Nephron (organoid): ENCODE data around the gene HSCB.
A peak's percentile ranks its signal among the peaks of the same experiment; 100 is the strongest.

ENCODE experiments used
- H3K27ac Mint-ChIP-seq, 3 experiments: 2 replicates each; pipeline ENCODE4 v1.8.0; 2020; ENCODE audit warnings: mixed read lengths in 3 of 3, mild to moderate bottlenecking in 2 of 3, moderate library complexity in 1 of 3
- H3K27me3 Mint-ChIP-seq: 2 replicates; pipeline ENCODE4 v1.8.0; 2021; ENCODE audit warnings: low read depth, mild to moderate bottlenecking, moderate library complexity, mixed read lengths
- H3K36me3 Mint-ChIP-seq: 2 replicates; pipeline ENCODE4 v1.8.0; 2020; ENCODE audit warnings: low read depth, mixed read lengths
- H3K4me1 Mint-ChIP-seq: 2 replicates; pipeline ENCODE4 v1.8.0; 2020; ENCODE audit warnings: mixed read lengths
- H3K4me3 Mint-ChIP-seq, 3 experiments: 2 replicates each; pipeline ENCODE4 v1.8.0; 2020; ENCODE audit warnings: mild to moderate bottlenecking in 3 of 3, mixed read lengths in 3 of 3, moderate library complexity in 2 of 3
- H3K9me3 Mint-ChIP-seq: 2 replicates; pipeline ENCODE4 v1.8.0; 2020; ENCODE audit warnings: mixed read lengths
- TF ChIP-seq, protein P1 (sequence below), 3 experiments: fragments of 200-600 bp; sonication (generic); IDR thresholded peaks; one replicate each; pipeline ENCODE4 v1.5.0; 2021; ENCODE audit warnings: antibody characterized with exemption in 3 of 3; ENCODE audit not compliant: unreplicated experiment in 3 of 3

Gene HSCB

DNA sequence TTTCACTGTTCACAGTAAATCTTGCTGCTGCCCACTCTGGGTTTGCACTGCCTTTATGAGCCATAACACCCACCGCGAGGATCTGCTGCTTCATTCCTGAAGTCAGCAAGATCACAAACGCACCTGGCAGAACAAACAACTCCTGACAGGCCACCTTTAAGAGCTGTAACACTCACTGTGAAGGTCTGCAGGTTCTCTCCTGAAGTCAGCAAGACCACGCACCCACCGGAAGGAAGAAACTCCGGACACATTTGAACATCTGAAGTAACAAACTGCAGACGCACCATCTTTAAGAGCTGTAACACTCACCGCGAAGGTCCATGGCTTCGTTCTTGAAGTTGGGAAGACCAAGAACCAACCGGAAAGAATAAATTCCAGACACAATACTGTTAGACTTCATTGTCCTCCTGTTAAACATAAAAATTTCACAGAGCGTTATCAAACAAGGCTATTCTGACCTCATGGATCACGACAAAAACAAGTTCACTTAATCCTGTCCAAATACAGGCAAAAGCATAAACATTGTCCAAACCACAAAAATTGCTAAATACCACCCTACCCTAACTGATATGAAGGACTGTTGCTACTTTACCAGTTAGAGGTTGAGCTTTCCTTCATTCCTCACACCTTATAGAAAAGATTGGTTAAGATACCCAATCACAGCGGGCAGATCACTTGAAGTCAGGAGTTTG lies 27.7 kb downstream of the HSCB start:
- TF ChIP-seq, protein P1, sequence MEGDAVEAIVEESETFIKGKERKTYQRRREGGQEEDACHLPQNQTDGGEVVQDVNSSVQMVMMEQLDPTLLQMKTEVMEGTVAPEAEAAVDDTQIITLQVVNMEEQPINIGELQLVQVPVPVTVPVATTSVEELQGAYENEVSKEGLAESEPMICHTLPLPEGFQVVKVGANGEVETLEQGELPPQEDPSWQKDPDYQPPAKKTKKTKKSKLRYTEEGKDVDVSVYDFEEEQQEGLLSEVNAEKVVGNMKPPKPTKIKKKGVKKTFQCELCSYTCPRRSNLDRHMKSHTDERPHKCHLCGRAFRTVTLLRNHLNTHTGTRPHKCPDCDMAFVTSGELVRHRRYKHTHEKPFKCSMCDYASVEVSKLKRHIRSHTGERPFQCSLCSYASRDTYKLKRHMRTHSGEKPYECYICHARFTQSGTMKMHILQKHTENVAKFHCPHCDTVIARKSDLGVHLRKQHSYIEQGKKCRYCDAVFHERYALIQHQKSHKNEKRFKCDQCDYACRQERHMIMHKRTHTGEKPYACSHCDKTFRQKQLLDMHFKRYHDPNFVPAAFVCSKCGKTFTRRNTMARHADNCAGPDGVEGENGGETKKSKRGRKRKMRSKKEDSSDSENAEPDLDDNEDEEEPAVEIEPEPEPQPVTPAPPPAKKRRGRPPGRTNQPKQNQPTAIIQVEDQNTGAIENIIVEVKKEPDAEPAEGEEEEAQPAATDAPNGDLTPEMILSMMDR (IDR thresholded peaks at IDR 0.05; ENCODE audit: unreplicated experiment in 3 of 3), result no peak
- Mint-ChIP-seq H3K27me3 (no peaks in the 10 kb centered on the region), H3K4me3 (peak overlapping the region in 2 of 3 experiments; percentile 15 to 64), H3K36me3 (peaks cover 12% of the 10 kb centered on the region), H3K27ac (no peak overlapping the region), H3K4me1 (peaks cover 13% of the 10 kb centered on the region), H3K9me3 (no peaks in the 10 kb centered on the region)

DNA sequence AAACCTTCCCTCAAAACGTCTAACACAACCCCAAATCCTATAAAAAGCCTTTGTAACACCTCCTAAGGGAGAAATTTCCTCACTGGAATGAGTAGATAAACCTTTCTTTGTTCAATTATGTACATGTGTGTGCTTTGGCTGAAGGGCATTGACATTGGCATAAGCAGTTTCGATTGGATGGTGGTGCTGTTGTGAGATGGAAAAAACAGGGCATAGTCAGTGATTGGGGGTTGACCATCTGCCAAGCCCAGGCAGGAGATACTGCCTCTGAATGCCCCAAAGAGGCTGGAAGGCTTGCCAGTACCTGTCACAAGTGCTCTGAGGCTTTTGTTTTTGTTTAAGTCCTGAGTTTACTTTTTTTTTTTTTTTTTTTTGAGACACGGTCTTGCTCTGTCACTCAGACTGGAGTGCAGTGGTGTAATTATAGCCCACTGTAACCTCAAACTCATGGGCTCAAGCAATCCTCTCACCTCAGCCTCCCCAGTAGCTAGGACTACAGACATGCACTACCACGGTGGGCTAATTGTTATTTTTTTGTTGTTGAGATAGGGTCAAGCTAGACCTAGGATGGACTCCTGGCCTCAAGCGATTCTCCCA lies 29.5 kb downstream of the HSCB start:
- peaks cover 29% of the 10 kb centered on the region for H3K36me3 Mint-ChIP-seq
- TF ChIP-seq, protein P1 (IDR thresholded peaks at IDR 0.05; ENCODE audit: unreplicated experiment in 3 of 3), result no peak
- H3K27ac Mint-ChIP-seq, result peak overlapping the region in 1 of 3 experiments; percentile 7
- peaks cover 20% of the 10 kb centered on the region for H3K4me1 Mint-ChIP-seq
- H3K9me3 Mint-ChIP-seq, result no peaks in the 10 kb centered on the region
- H3K27me3 Mint-ChIP-seq, result no peaks in the 10 kb centered on the region
- H3K4me3 Mint-ChIP-seq, result peak overlapping the region; percentile 18 to 80 (median 53)

DNA sequence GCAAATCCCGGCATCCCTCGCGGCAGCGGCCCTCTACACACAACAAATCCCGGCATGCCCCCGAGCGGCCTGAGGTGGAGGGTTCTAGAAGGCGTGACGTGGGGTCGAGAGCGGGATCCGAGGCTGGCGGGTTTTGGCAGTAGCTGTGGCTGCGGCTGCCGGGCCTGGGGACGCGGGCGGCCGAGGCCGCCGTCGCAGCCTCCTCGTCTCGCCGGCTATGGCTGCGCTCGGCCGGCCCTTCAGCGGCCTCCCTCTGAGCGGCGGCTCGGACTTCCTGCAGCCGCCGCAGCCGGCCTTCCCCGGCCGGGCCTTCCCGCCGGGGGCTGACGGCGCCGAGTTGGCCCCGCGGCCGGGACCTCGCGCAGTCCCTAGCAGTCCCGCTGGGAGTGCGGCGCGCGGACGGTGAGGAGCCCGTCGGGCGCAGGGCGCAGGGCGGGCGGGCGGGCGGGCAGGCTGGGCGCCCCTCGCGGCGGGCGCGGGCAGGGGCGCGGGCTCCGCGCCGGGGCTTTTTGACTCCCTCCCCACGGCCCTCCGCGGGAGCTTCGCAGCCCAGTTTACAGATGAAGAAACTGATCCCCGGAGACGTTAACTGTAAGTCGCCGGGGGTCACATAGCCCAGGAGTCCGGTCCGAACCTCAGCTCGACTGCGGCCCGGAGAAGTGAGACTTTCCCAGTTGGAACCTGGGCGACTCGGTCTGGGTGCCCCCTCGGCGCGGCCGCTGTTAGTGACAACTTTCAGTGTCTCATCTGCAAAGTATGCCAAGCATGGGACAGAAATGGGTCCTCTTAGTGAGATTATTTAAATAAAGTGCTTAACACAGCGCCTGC lies 31.0 kb downstream of the HSCB start, which contains the start of gene CCDC117:
CCDC117 (plus strand) TSS at position 63 of the 828 bp plus-strand sequence; CDS start at position 218, 155 bp downstream.
- Mint-ChIP-seq H3K4me3 (peak within 1 kb of the TSS; percentile 89 to 99 (median 97)), H3K4me1 (peaks cover 20% of the 10 kb centered on the region), H3K27me3 (no peaks in the 10 kb centered on the region), H3K36me3 (peaks cover 29% of the 10 kb centered on the region), H3K27ac (peak within 1 kb of the TSS; percentile 89 to 98 (median 98)), H3K9me3 (no peaks in the 10 kb centered on the region)
- TF ChIP-seq, protein P1 (IDR thresholded peaks at IDR 0.05; ENCODE audit: unreplicated experiment in 3 of 3), result peak in 1 of 3 experiments; percentile 37

DNA sequence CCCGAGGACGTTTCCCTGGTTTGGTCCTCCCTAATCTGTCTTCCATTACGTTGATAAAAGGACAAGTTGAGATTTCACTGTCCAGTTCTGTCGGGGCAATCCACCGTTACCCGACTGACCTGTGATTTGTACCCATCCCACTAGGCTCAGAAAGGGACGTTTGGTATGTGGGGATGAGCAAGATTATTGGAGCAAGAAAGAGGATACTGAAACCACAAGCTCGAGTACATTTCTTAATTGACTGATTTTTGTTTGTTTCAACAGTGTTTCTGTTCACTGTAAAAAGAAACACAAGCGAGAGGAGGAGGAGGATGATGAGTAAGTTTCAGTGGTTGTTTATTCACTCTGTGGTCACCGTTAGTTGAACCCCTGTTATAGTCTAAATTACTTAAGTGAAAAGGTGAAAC lies 31.6 kb downstream of the HSCB start:
- H3K4me3 Mint-ChIP-seq, result peak overlapping the region; percentile 87 to 97 (median 95)
- H3K27me3 Mint-ChIP-seq, result no peaks in the 10 kb centered on the region
- H3K4me1 Mint-ChIP-seq, result peaks cover 20% of the 10 kb centered on the region
- peaks cover 29% of the 10 kb centered on the region for H3K36me3 Mint-ChIP-seq
- H3K9me3 Mint-ChIP-seq, result no peaks in the 10 kb centered on the region
- H3K27ac Mint-ChIP-seq, result peak overlapping the region; percentile 78 to 92 (median 88)
- TF ChIP-seq, protein P1 (IDR thresholded peaks at IDR 0.05; ENCODE audit: unreplicated experiment in 3 of 3), result no peak

DNA sequence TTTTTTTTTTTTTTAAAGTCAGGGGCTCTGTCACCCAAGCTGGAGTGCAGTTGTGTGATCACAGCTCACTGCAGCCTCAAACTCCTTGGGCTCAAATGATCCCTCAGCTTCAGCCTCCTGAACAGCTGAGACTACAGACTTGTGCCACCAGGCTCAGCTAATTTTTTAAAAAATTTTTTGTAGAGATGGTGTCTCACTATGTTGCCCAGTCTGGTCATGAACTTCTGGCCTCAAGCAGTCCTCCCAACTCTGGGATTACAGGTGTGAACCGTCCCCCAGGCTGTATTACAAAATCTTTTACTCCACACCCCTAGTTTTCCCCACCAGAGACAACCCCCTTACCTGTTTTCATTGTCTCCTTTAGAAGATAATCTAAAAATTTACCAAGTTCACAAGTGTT lies 32.5 kb downstream of the HSCB start:
- Mint-ChIP-seq H3K9me3 (no peaks in the 10 kb centered on the region), H3K27me3 (no peaks in the 10 kb centered on the region), H3K4me3 (peak overlapping the region; percentile 78 to 85 (median 81)), H3K36me3 (peaks cover 32% of the 10 kb centered on the region), H3K4me1 (peaks cover 20% of the 10 kb centered on the region), H3K27ac (peak overlapping the region; percentile 55 to 71 (median 70))
- TF ChIP-seq, protein P1 (IDR thresholded peaks at IDR 0.05; ENCODE audit: unreplicated experiment in 3 of 3), result no peak
